Inflammatory macrophage treated with lipopolysaccharide for 1 hour (primary cell): Measurements from ENCODE around the gene LDLRAD3.

Experiments used
- DNase-seq, 2 donors: peaks; one replicate each; pipeline ENCODE4 v3.0.0-alpha.2; 2020 to 2022

LDLRAD3 gene

DNA sequence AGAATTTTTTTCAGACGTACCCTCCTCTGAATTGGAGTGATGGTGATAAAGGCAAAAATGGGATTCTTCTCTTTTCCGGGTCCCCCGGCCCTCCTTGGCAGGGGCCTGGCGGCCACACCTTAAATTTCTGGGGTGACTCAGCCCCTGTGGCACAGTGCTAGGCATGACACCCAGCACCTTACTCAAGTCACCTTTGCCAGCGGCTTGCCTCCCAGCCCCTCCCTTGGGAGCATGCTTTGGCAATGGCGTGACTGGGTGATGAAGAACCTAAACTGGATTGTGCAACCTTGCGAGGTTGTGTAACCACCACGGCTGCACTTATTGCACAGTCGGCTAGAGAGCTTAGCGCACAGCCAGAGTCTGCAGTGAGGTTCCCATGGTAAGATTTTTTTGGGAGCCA lies 16.2 kb upstream of the LDLRAD3 start:
- peak; percentile 46 to 75 for DNase-seq

- no peak for DNase-seq
Measured at GRCh38 chr11:35928688-35929395, 15.0 kb upstream of the LDLRAD3 start.

DNA sequence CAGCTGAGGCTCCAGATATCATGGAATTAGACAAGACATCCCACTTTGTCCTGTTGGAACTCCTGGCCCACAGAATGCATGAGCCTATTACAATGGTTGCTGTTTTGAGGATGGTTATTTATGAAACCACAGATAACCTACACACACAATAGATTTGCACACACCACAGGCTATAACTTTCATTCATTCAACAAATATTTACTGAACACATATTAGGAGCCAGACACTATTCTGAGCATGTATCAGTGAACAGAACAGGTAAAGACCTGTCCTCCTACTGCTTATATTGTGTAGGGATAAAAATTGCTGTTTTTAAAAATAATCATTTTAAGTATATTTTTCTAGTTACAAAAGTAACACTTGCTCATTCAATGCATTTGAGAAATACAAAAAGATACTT lies 13.4 kb upstream of the LDLRAD3 start:
- DNase-seq = no peak

- DNase-seq = no peak
Measured at GRCh38 chr11:35932121-35932520, 11.7 kb upstream of the LDLRAD3 start.

DNA sequence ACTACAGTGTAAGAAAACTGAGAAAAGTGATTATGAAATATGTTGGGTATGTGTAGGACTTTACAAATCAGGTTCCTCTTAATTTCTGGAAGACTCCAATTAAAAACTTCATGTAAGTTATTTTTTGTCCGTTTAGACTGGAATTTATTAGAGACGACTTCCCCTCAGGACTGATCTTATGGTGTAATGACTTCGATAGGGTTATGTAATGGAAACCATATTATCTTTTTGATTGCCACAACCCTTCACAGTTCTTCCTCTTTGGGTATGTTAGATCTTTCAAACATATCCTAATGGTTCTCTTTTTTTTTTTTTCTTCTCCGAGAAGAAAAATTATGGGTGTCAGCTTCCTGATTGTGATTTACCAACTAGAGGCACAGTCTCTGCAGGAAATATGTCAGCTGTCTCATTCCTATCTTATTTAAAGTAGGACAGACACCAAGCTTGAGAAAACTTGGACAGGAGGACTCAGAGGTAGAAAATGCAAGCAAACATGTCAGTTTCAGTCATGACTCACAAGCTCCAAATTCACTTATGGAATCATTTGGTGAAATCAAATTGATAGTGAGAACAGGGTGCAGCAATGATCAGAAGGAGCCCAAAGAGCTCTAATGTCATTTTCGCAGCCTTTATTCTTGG lies 11.1 kb upstream of the LDLRAD3 start:
- peak; percentile 90 to 94 for DNase-seq

GRCh38 chr11:35933320-35933871 lies 10.5 kb upstream of the LDLRAD3 start:
- DNase-seq = no peak

DNA sequence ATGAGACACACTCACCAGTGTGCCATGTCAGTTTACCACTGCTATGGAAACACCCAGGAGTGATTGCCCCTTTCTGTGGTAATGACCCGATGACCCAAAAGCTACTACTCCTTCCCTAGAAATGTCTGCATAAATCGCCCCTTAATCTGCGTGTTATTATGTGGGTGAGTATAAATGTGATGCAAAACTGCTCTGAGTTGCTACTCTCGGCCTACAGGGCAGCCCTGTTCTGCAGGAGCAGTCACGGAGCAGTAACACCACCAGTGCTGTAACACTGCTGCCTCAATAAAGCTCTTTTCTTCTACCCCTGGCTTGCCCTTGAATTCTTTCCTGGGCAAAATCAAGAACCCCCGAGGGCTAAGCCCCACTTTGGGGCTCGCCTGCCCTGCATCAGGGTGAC lies 9.6 kb upstream of the LDLRAD3 start:
- DNase-seq = no peak

DNA sequence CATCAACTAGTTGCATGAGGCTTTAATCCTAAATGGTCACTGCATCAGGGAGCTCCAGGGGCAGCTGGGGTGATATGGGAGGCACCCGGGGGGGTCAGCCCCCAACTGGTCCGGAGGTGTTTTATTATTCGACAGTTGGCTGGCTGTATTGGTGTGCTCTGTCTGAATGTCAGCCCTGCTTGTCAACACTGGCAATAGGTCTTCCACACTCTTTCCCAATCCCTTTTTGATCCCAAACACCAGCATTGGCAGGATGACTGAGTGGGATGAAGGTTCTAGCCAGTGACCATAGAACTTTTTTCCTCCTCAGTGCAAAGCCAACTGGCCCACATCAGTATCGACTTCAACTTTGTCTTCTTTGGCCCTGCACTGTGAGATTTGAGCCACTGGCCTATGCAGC lies 8.9 kb upstream of the LDLRAD3 start:
- DNase-seq = no peak

- no peak for DNase-seq
Measured at GRCh38 chr11:35935390-35935789, 8.5 kb upstream of the LDLRAD3 start.

GRCh38 chr11:35937111-35937510 lies 6.8 kb upstream of the LDLRAD3 start:
- DNase-seq = peak; percentile 39 to 61

- peak in 1 of 2 donors; percentile 23 for DNase-seq
Measured at GRCh38 chr11:35937700-35938099, 6.2 kb upstream of the LDLRAD3 start.

GRCh38 chr11:35938231-35938630 lies 5.6 kb upstream of the LDLRAD3 start:
- DNase-seq = no peak

GRCh38 chr11:35943309-35943708 lies 553 bp upstream of the LDLRAD3 start:
- no peak for DNase-seq

- DNase-seq = no peak
Measured at GRCh38 chr11:35944503-35945136, 758 bp downstream of the LDLRAD3 start.

DNA sequence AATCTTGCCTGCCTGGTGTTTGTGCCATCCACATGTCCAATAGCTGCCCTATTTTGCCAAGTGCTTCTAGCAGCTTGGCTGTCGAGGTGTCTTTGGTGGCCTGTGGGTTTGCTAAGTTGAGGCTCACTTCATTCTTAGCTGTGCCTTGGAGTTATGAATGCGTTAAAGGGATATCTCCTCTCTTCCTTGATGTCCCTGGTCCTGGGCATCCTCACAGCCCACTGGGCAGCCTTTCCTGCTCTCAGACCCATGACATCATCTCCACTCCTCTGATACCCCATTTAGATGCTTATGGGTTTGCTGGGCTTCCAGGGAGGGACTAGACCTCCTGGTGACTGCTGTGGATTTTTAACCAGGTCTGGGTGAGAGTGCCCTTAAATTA lies 1.3 kb downstream of the LDLRAD3 start:
- no peak for DNase-seq

DNA sequence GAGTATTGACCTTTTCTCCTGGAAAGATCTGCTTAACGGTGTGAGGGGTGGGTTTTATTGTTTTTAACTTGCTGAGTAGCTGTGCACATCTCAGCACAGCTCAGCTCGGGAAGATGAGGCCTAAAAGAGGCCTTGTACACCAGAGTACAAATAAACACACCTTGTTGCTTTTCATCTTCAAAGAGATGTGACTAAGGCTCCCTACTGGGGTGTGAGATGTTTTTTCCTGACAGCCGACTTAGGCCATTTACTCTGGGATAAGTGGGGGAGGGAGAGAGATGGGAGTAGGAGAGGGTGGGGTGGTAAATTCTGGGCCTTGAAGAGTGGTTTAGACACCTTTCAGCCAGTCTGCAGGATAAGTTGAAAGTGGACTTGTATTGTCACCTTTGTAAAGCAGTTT lies 2.9 kb downstream of the LDLRAD3 start:
- no peak for DNase-seq

- no peak for DNase-seq
Measured at GRCh38 chr11:35947437-35947836, 3.6 kb downstream of the LDLRAD3 start.

DNA sequence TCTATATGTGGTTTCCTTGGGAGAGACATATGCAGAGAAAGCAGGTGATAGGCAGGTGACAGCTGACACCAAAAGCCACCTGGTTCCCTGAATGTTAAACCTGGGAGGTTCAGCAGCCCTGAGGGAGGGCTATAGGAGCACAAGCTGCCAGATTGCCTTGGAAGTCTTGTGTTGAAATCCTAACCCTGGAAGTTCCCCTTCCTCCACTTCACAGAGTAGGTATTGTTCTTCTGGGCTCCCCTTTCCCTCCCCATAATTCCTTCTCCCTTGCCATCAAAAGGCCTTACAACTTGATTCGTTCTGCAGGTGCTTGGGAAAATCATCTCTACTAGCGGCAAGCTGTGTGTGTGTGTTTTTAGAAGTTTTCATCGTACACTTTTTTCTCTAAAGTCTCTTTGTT lies 5.4 kb downstream of the LDLRAD3 start:
- DNase-seq = no peak

GRCh38 chr11:35950082-35950481 lies 6.2 kb downstream of the LDLRAD3 start:
- DNase-seq = no peak

- DNase-seq = no peak
Measured at GRCh38 chr11:35951680-35952079, 7.8 kb downstream of the LDLRAD3 start.

DNA sequence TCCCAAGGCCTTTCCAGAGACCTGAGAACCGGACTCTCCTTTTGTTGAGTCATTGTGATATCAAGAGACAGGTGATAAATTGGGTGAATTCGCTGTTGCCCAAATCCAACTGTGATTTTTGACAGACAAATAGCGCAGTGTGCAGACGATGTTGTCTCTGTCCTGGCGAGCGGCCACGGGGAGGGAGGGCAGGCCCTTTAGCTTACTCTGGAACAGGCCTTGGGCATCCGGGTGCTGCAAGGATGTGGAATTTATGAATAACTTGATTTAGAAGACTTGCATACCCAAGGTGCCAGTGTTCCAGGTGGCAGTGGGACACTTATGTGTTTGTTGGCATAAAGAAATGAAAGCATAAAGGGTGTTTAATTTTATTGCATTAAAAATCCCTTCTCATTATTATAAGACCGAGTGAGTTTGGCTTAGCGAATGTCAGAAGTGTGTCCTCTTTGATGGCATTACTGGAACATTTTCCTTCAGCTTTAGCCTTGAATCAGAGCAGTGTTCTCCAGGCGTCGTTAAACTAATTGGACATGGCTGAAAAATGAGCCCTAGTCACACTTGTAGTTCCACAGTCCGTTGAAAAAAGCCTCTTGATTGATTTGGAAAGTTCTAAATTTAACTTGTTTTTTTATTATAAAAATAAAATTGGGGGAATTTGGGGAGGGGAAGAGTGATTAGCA lies 9.4 kb downstream of the LDLRAD3 start:
- DNase-seq = no peak

DNA sequence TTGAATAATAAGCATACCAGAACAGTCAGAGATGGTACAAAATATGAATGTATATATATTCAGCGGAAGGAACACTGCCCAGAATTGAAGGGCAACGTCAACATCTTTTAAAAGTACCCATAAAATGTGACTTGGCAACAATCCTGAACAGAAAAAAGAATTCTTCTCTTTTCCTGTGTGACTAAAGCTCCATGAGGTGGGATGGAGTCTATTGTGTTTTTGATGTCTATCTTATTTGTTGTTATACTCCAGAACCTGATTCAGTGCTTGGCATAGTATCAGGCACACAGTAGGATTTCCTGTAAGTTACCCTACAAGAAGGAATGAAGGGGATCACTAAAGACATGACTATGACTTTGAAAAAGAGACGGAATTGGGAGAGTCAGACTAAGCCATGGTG lies 10.3 kb downstream of the LDLRAD3 start:
- no peak for DNase-seq

DNA sequence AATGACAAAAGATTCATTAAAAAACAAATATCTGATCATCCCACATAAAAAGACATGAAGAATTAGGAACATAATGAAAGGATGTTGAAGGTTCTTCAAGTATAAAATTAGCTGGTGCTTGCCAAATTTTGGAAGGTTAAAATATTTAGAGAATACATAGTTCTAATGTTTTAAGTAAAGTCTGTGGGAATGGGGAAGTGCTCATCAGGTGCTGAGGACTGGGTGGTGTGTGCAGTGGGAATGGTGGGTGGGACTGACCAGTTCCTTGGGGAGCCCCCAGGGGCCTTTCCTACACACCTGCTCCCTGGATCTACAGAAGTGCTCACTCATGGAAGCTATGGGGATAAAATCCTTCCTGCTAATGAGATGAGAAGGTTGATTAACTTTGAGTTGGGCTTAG lies 11.8 kb downstream of the LDLRAD3 start:
- DNase-seq = no peak
